ENCODE results near the gene NIN. TPM values are rescaled to one million over a fixed set of nuclear protein-coding genes. Genes with fewer than 3 reads are reported as not detected.

The NIN gene
- total and polyA plus RNA-seq, 7 experiments from 2014 or later = 51.1 to 149 (median 106) TPM

- Histone ChIP-seq H3K4me3 (ENCODE audit: low read length) (no peak overlapping the region), H3K27ac (ENCODE audit: low read depth, low read length) (no peak overlapping the region), H3K27me3 (ENCODE audit: control insufficient read depth in 2 of 2, insufficient read depth in 2 of 2, low read length in 2 of 2) (no peaks in the 10 kb centered on the region), H3K9me3 (ENCODE audit: control insufficient read depth in 2 of 3, low read length in 3 of 3) (no peaks in the 10 kb centered on the region), H3K4me1 (ENCODE audit: control insufficient read depth in 2 of 2, insufficient read depth in 2 of 2, low read length in 2 of 2) (no peaks in the 10 kb centered on the region), H3K36me3 (ENCODE audit: control insufficient read depth in 2 of 3, insufficient read depth in 3 of 3, low read length in 3 of 3) (no peaks in the 10 kb centered on the region)
- ChIA-PET POLR2A (interaction anchor here (0.9 kb wide), 1 partner anchor 9 kb away, joined by 3 read pairs; no protein-coding TSS in a partner anchor), CTCF (no interaction called here)
- Mint-ChIP-seq H3K27ac (no peak overlapping the region), H3K27me3 (peaks cover 0 to 7% (median 0%) of the 10 kb centered on the region in 5 donors), H3K4me3 (no peak overlapping the region), H3K4me1 (peaks cover 5 to 12% (median 5%) of the 10 kb centered on the region in 7 donors), H3K9me3 (no peaks in the 10 kb centered on the region), H3K36me3 (no peaks in the 10 kb centered on the region)
- no peak for ATAC-seq
- intact Hi-C loops (cut with micrococcal nuclease) = no loop called here
- no peak for DNase-seq
Observed at GRCh38 chr14:50678163-50678562, 152.8 kb downstream of the NIN start.

GRCh38 chr14:50677527-50678063 lies 153.4 kb downstream of the NIN start:
- DNase-seq (no peak), ATAC-seq (peak; percentile 66)
- Histone ChIP-seq H3K27ac (ENCODE audit: low read depth, low read length) (no peak overlapping the region), H3K36me3 (ENCODE audit: control insufficient read depth in 2 of 3, insufficient read depth in 3 of 3, low read length in 3 of 3) (no peaks in the 10 kb centered on the region), H3K27me3 (ENCODE audit: control insufficient read depth in 2 of 2, insufficient read depth in 2 of 2, low read length in 2 of 2) (no peaks in the 10 kb centered on the region), H3K4me3 (ENCODE audit: low read length) (no peak overlapping the region), H3K4me1 (ENCODE audit: control insufficient read depth in 2 of 2, insufficient read depth in 2 of 2, low read length in 2 of 2) (no peaks in the 10 kb centered on the region), H3K9me3 (ENCODE audit: control insufficient read depth in 2 of 3, low read length in 3 of 3) (no peaks in the 10 kb centered on the region)
- Mint-ChIP-seq H3K27ac (peak overlapping the region in 1 of 9 donors; percentile 43), H3K4me3 (peak overlapping the region in 2 of 10 donors; percentile 1 to 11), H3K9me3 (no peaks in the 10 kb centered on the region), H3K27me3 (peaks cover 0 to 7% (median 0%) of the 10 kb centered on the region in 5 donors), H3K4me1 (peaks cover 5 to 12% (median 5%) of the 10 kb centered on the region in 7 donors), H3K36me3 (no peaks in the 10 kb centered on the region)
- intact Hi-C loops (cut with micrococcal nuclease) = no loop called here
- ChIA-PET POLR2A (interaction anchor here (0.6 to 0.9 kb wide), 2 partner anchors 10 to 261 kb away, joined by 3 read pairs; no protein-coding TSS in a partner anchor), CTCF (no interaction called here)

DNA sequence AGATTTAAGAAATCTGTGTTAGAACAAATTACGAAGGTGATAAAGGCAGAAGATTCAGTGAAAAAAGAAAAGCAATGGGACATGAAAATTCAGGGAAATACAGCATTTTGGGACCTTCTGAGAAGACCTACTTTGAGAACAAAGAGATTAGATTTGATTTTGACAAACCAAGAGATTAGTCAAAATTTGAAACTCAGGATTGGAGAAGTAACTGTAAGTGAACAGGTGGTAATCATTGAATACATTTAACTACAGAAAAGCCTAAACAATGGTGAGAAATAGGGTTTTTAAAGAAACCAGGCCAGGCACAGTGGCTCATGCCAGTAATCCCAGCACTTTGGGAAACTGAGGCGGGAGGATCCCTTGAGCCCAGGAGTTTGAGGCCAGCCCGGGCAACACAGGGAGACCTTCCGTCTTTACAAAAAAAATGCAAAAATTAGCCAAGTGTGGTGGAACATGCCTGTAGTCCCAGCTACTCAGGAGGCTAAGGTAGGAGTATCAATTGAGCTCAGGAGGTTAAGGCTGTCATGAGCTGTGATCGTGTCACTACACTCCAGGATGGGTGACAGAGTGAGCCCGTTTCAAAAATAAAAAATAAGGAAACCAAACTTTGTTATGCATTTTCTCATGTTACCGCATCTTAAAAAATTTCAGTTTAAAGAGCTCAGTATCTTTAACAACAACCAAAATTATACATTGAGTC lies 154.0 kb downstream of the NIN start:
- H3K27me3 Mint-ChIP-seq = peaks cover 0 to 7% (median 0%) of the 10 kb centered on the region in 5 donors
- Histone ChIP-seq H3K4me1 (ENCODE audit: control insufficient read depth in 2 of 2, insufficient read depth in 2 of 2, low read length in 2 of 2) (no peaks in the 10 kb centered on the region), H3K9me3 (ENCODE audit: control insufficient read depth in 2 of 3, low read length in 3 of 3) (no peaks in the 10 kb centered on the region), H3K27ac (ENCODE audit: low read depth, low read length) (no peak overlapping the region), H3K36me3 (ENCODE audit: control insufficient read depth in 2 of 3, insufficient read depth in 3 of 3, low read length in 3 of 3) (no peaks in the 10 kb centered on the region), H3K27me3 (ENCODE audit: control insufficient read depth in 2 of 2, insufficient read depth in 2 of 2, low read length in 2 of 2) (no peaks in the 10 kb centered on the region), H3K4me3 (ENCODE audit: low read length) (no peak overlapping the region)
- ATAC-seq = no peak
- H3K4me1 Mint-ChIP-seq = peaks cover 5 to 12% (median 5%) of the 10 kb centered on the region in 7 donors
- H3K9me3 Mint-ChIP-seq = no peaks in the 10 kb centered on the region
- H3K27ac Mint-ChIP-seq = peak overlapping the region in 1 of 9 donors; percentile 32
- ChIA-PET CTCF (no interaction called here), POLR2A (interaction anchor here (0.6 to 0.9 kb wide), 2 partner anchors 11 to 260 kb away, joined by 3 read pairs; no protein-coding TSS in a partner anchor)
- intact Hi-C loops (cut with micrococcal nuclease) = no loop called here
- H3K36me3 Mint-ChIP-seq = no peaks in the 10 kb centered on the region
- peak overlapping the region in 1 of 10 donors; percentile 11 for H3K4me3 Mint-ChIP-seq
- no peak for DNase-seq

DNA sequence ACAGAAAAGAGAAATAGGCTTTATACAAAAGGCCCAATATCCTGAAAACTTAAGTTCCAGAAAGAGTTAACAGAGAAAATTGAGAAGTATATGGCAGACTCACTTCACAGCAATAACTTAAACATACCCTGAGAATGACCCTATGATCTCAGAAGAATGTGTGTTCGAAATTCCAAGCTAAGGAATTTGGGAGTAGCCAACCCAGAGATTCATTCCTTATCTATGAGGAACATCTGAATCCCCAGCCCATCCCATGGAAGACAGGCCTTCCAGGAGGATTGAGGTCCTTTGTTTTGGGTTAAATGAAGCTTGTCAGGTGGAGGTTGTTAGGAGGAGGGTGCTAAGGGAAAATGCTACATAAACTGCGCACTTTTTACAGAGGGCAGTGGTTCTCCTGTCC lies 155.4 kb downstream of the NIN start:
- Histone ChIP-seq H3K4me3 (ENCODE audit: low read length) (no peak overlapping the region), H3K27me3 (ENCODE audit: control insufficient read depth in 2 of 2, insufficient read depth in 2 of 2, low read length in 2 of 2) (no peaks in the 10 kb centered on the region), H3K9me3 (ENCODE audit: control insufficient read depth in 2 of 3, low read length in 3 of 3) (no peaks in the 10 kb centered on the region), H3K36me3 (ENCODE audit: control insufficient read depth in 2 of 3, insufficient read depth in 3 of 3, low read length in 3 of 3) (no peaks in the 10 kb centered on the region), H3K4me1 (ENCODE audit: control insufficient read depth in 2 of 2, insufficient read depth in 2 of 2, low read length in 2 of 2) (no peaks in the 10 kb centered on the region), H3K27ac (ENCODE audit: low read depth, low read length) (no peak overlapping the region)
- DNase-seq (no peak), ATAC-seq (no peak)
- Mint-ChIP-seq H3K4me3 (no peak overlapping the region), H3K27me3 (peaks cover 0 to 3% (median 0%) of the 10 kb centered on the region in 5 donors), H3K36me3 (no peaks in the 10 kb centered on the region), H3K4me1 (peaks cover 5 to 12% (median 5%) of the 10 kb centered on the region in 7 donors), H3K27ac (no peak overlapping the region), H3K9me3 (no peaks in the 10 kb centered on the region)
- intact Hi-C loops (cut with micrococcal nuclease) = no loop called here
- ChIA-PET POLR2A (no interaction called here), CTCF (no interaction called here)

DNA sequence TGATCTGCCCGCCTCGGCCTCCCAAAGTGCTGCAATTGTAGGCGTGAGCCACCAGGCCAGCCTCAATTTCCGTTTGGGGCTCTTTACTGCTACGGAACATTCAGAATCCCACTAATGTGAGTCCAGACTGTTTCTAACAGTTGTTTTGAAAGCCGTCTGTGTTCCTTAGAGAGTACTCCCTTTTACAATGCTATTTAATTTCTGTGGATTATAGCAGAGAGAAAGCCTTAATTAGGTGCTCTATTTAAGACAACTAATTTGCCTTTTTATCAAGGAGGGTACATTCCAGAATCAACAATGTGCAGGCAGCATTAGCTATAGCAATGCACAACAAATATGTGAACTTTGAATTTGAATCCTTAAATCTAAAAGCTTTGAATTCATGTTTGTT lies 160.1 kb downstream of the NIN start:
- no peak for ATAC-seq
- peaks cover 7 to 14% (median 14%) of the 10 kb centered on the region in 7 donors for H3K4me1 Mint-ChIP-seq
- no peaks in the 10 kb centered on the region for H3K36me3 ChIP-seq (ENCODE audit: control insufficient read depth in 2 of 3, insufficient read depth in 3 of 3, low read length in 3 of 3)
- ChIA-PET POLR2A (interaction anchor here (0.6 kb wide), 2 partner anchors 157 to 828 kb away, joined by 3 read pairs; no protein-coding TSS in a partner anchor), CTCF (interaction anchor here (0.6 kb wide), 1 partner anchor 43 kb away, joined by 4 read pairs; no protein-coding TSS in a partner anchor)
- no peak for DNase-seq
- H3K27me3 Mint-ChIP-seq = peaks cover 0 to 7% (median 0%) of the 10 kb centered on the region in 5 donors
- no peaks in the 10 kb centered on the region for H3K9me3 Mint-ChIP-seq
- no peak overlapping the region for H3K4me3 ChIP-seq (ENCODE audit: low read length)
- no peaks in the 10 kb centered on the region for H3K36me3 Mint-ChIP-seq
- H3K27me3 ChIP-seq (ENCODE audit: control insufficient read depth in 2 of 2, insufficient read depth in 2 of 2, low read length in 2 of 2) = no peaks in the 10 kb centered on the region
- intact Hi-C loops (cut with micrococcal nuclease) = no loop called here
- peaks cover 0 to 10% of the 10 kb centered on the region in 2 donors for H3K4me1 ChIP-seq (ENCODE audit: control insufficient read depth in 2 of 2, insufficient read depth in 2 of 2, low read length in 2 of 2)
- H3K9me3 ChIP-seq (ENCODE audit: control insufficient read depth in 2 of 3, low read length in 3 of 3) = no peaks in the 10 kb centered on the region
- H3K27ac Mint-ChIP-seq = no peak overlapping the region
- no peak overlapping the region for H3K4me3 Mint-ChIP-seq
- H3K27ac ChIP-seq (ENCODE audit: low read depth, low read length) = no peak overlapping the region

- ChIA-PET CTCF (interaction anchor here (0.6 kb wide), 1 partner anchor 42 kb away, joined by 4 read pairs; no protein-coding TSS in a partner anchor), POLR2A (no interaction called here)
- Mint-ChIP-seq H3K4me1 (peaks cover 7 to 14% (median 14%) of the 10 kb centered on the region in 7 donors), H3K9me3 (no peaks in the 10 kb centered on the region), H3K27ac (no peak overlapping the region), H3K36me3 (no peaks in the 10 kb centered on the region), H3K27me3 (peaks cover 0 to 7% (median 0%) of the 10 kb centered on the region in 5 donors), H3K4me3 (no peak overlapping the region)
- DNase-seq (no peak), ATAC-seq (no peak)
- H3K9me3 ChIP-seq (ENCODE audit: control insufficient read depth in 2 of 3, low read length in 3 of 3) = no peaks in the 10 kb centered on the region
- no peaks in the 10 kb centered on the region for H3K36me3 ChIP-seq (ENCODE audit: control insufficient read depth in 2 of 3, insufficient read depth in 3 of 3, low read length in 3 of 3)
- peaks cover 0 to 10% of the 10 kb centered on the region in 2 donors for H3K4me1 ChIP-seq (ENCODE audit: control insufficient read depth in 2 of 2, insufficient read depth in 2 of 2, low read length in 2 of 2)
- H3K27ac ChIP-seq (ENCODE audit: low read depth, low read length) = no peak overlapping the region
- H3K4me3 ChIP-seq (ENCODE audit: low read length) = no peak overlapping the region
- no peaks in the 10 kb centered on the region for H3K27me3 ChIP-seq (ENCODE audit: control insufficient read depth in 2 of 2, insufficient read depth in 2 of 2, low read length in 2 of 2)
- intact Hi-C loops (cut with micrococcal nuclease) = no loop called here
Observed at GRCh38 chr14:50670196-50670865, 160.6 kb downstream of the NIN start.
